Panc1 (cell line): ENCODE data around the gene CFAP58. TPM values are rescaled to one million over a fixed set of nuclear protein-coding genes. Genes with fewer than 3 reads are reported as not detected.

ENCODE experiments used
- ATAC-seq: fragments of 200-7000 bp; cut with Tn5 transposase; 2 replicates; pipeline ENCODE4 v1.9.1; 2020; ENCODE audit warnings: mild to moderate bottlenecking, moderate library complexity
- BruUV-seq: library from RNA; stranded (reverse); fragments of 400-500 nt; replicated peaks from 2 replicates; lab custom pipeline; 2021; lab: Mats Ljungman, UMichigan
- CTCF ChIA-PET: fragments of 300-600 bp; sonication (Branson Sonifier 250); formaldehyde crosslinking; loops from one replicate; lab custom pipeline; 2022; ENCODE audit warnings: antibody characterized with exemption; lab: Charles Lee
- POLR2A ChIA-PET: fragments of 300-600 bp; sonication (Branson Sonifier 250); formaldehyde crosslinking; loops from one replicate; lab custom pipeline; 2022; ENCODE audit warnings: antibody characterized with exemption; lab: Charles Lee
- DNase-seq: peaks from one replicate; pipeline ENCODE4 v3.0.0-alpha.2; 2010; ENCODE audit warnings: low read depth, low spot score
- H3K27ac ChIP-seq: 2 replicates; pipeline ENCODE4 v1.5.1; 2011; ENCODE audit warnings: mild to moderate bottlenecking, low read length, inconsistent platforms
- H3K27me3 ChIP-seq: fragments of 200-500 bp; sonication (Bioruptor generic); 2 replicates; pipeline ENCODE4 v1.6.0; 2014; ENCODE audit warnings: low read length, inconsistent platforms; ENCODE audit not compliant: control insufficient read depth, insufficient read depth
- H3K36me3 ChIP-seq: fragments of 200-500 bp; sonication (Bioruptor generic); 2 replicates; pipeline ENCODE4 v1.5.1; 2014; ENCODE audit warnings: inconsistent platforms, mild to moderate bottlenecking, low read length, moderate library complexity; ENCODE audit not compliant: control insufficient read depth, insufficient read depth
- H3K4me1 ChIP-seq: 2 replicates; pipeline ENCODE4 v1.5.1; 2011; ENCODE audit warnings: inconsistent platforms, mild to moderate bottlenecking, low read length, moderate library complexity; ENCODE audit not compliant: control insufficient read depth, insufficient read depth
- H3K4me3 ChIP-seq, 2 experiments: 2 replicates each; pipeline ENCODE4 v1.5.1; 2011 to 2012; ENCODE audit warnings: low read depth in 2 of 2, low read length in 2 of 2, mild to moderate bottlenecking in 2 of 2, inconsistent platforms in 1 of 2, moderate library complexity in 1 of 2
- H3K9me3 ChIP-seq: fragments of 200-500 bp; sonication (Bioruptor generic); 2 replicates; pipeline ENCODE4 v1.5.1; 2014; ENCODE audit warnings: low read depth, mild to moderate bottlenecking, inconsistent platforms, low read length, moderate library complexity; ENCODE audit not compliant: control insufficient read depth, insufficient read depth
- CTCF ChIP-seq: fragments of 450-650 bp; IDR thresholded peaks from 2 replicates; pipeline ENCODE4 v1.5.1; 2017; ENCODE audit warnings: mild to moderate bottlenecking
- POLR2AphosphoS5 ChIP-seq: IDR thresholded peaks from 2 replicates; pipeline ENCODE4 v1.6.1; 2012; ENCODE audit warnings: mild to moderate bottlenecking, low read depth, low read length, moderate library complexity
- REST ChIP-seq, 2 experiments: IDR thresholded peaks; 2 replicates each; pipeline ENCODE4 v1.6.1; 2011 to 2012; ENCODE audit warnings: low read depth in 2 of 2, control low read depth in 1 of 2, low read length in 1 of 2, mild to moderate bottlenecking in 1 of 2, moderate library complexity in 1 of 2; ENCODE audit not compliant: insufficient read depth in 1 of 2
- SIN3A ChIP-seq: IDR thresholded peaks from 2 replicates; pipeline ENCODE4 v1.6.1; 2012; ENCODE audit warnings: low read depth, mild to moderate bottlenecking, low read length, moderate library complexity, borderline replicate concordance; ENCODE audit not compliant: insufficient read depth
- TCF7L2 ChIP-seq: IDR thresholded peaks from 2 replicates; pipeline ENCODE4 v1.6.1; 2011; ENCODE audit warnings: mild to moderate bottlenecking, low read depth, low read length, inconsistent platforms
- in situ Hi-C: cut with HindIII; loops from 2 replicates; pipeline ENCODE4 v1.10.0; 2016; ENCODE audit warnings: low sequenced_read_pairs, low pct_unique_long_range_greater_than_20kb
- intact Hi-C: fragments of 100-400 bp; cut with micrococcal nuclease; formaldehyde crosslinking; loops from one replicate; pipeline ENCODE4 v1.10.0; 2022; ENCODE audit not compliant: unreplicated experiment
- total RNA-seq: library from RNA; stranded (reverse); gene quantifications from one replicate; pipeline ENCODE4 v1.2.1, GENCODE V29; 2021; ENCODE audit not compliant: unreplicated experiment

CFAP58 gene
- total RNA-seq, 1 experiment from 2014 or later = 2.0 TPM

- Histone ChIP-seq H3K4me1 (no peaks in the 10 kb centered on the region), H3K27me3 (peaks cover 6% of the 10 kb centered on the region; the same call in 1 of the 2 replicates), H3K9me3 (no peaks in the 10 kb centered on the region), H3K4me3 (no peak overlapping the region), H3K36me3 (no peaks in the 10 kb centered on the region), H3K27ac (no peak overlapping the region)
- no peak for DNase-seq
- no peak for ATAC-seq
- no peak for TF ChIP-seq POLR2AphosphoS5
- no peak for TF ChIP-seq REST (IDR thresholded peaks at IDR 0.05; ENCODE audit: insufficient read depth in 1 of 2, low read depth in 2 of 2, low read length in 1 of 2)
- no peak for TF ChIP-seq CTCF
- no peak for TF ChIP-seq TCF7L2
- TF ChIP-seq SIN3A = no peak
- in situ Hi-C loops = no loop called here
- intact Hi-C loops = no loop called here
- no TSS peak for BruUV-seq
- CTCF ChIA-PET = no interaction called here
- POLR2A ChIA-PET = no interaction called here
Measured at GRCh38 chr10:104424719-104425118, 71.1 kb downstream of the CFAP58 start.

- ChIA-PET POLR2A (no interaction called here), CTCF (no interaction called here)
- in situ Hi-C loops (no loop called here), intact Hi-C loops (no loop called here)
- Histone ChIP-seq H3K9me3 (no peaks in the 10 kb centered on the region), H3K4me3 (no peak overlapping the region), H3K27me3 (peaks cover 8% of the 10 kb centered on the region; the same call in 1 of the 2 replicates), H3K4me1 (no peaks in the 10 kb centered on the region), H3K27ac (no peak overlapping the region), H3K36me3 (no peaks in the 10 kb centered on the region)
- no peak for DNase-seq
- no peak for ATAC-seq
- no peak for TF ChIP-seq SIN3A
- TF ChIP-seq CTCF = no peak
- no peak for TF ChIP-seq TCF7L2
- no peak for TF ChIP-seq POLR2AphosphoS5
- no TSS peak for BruUV-seq
Measured at GRCh38 chr10:104427989-104428388, 74.4 kb downstream of the CFAP58 start.
